K562 treated with DMSO at 1 percent for 24 hours (cell line): ENCODE results near the gene S1PR5. TPM values are rescaled to one million over a fixed set of nuclear protein-coding genes. Genes with fewer than 3 reads are reported as not detected.

ENCODE experiments used
- total RNA-seq: library from RNA; unstranded; fragments of 300-600 nt; gene quantifications from 2 replicates; pipeline ENCODE4 v1.2.3, GENCODE V29; 2022; ENCODE audit warnings: low read depth; ENCODE audit not compliant: insufficient read depth

S1PR5 gene, protein sequence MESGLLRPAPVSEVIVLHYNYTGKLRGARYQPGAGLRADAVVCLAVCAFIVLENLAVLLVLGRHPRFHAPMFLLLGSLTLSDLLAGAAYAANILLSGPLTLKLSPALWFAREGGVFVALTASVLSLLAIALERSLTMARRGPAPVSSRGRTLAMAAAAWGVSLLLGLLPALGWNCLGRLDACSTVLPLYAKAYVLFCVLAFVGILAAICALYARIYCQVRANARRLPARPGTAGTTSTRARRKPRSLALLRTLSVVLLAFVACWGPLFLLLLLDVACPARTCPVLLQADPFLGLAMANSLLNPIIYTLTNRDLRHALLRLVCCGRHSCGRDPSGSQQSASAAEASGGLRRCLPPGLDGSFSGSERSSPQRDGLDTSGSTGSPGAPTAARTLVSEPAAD
- total RNA-seq = 0.29 and 0.52 TPM in 2 replicates

GRCh38 chr19:10517361-10517759 lies at the start of gene S1PR5:
Gene S1PR5, minus strand, starts transcription at chr19:10517447. Its CDS starts 2,436 bp downstream, at chr19:10515011.

DNA sequence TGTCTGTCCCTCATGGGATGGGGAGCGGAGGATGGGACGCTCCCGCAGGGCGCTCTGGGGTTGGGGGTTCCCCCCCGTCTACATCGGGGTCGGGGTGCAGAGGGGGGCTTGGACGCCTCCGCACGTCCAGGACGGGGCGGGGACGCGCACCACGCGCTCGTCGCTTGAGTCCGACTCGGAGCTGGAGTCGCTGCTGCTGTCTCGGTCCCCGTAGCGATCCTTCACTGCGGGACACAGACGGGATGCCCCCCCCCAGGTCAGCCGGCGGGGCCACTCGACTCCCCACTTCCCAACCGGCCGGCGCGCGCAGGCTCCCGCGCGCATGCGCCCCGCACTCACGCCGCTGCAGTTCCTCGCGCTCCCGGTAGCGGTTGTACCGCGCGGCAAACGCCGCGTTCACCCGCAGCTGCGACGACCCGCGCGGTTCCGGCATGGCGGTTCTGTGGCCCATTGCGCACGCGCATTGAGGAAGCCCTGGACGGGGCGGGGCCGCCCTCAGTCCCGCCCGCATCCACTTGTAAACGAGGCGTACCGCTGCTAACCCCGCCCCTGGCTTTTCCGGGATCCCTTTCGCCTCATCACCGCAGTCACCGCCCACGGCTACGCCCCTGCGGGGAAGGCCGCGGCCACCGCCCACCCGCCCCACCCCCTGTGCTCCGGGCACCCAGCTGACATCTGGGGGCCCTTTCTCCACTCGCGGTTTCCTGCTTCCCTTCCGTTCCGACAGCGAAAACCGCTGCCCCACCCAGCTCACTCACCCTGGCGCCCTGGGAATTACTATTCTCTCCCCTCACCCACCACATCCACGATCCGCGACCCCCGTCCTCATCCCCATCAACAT lies 48.5 kb upstream of the S1PR5 start, which contains the start of gene KRI1:
TSS of gene KRI1 (minus strand) at position 444 of the 841 bp plus-strand sequence. CDS start at position 433, 11 bp downstream.

GRCh38 chr19:10543420-10544241 lies 26.4 kb upstream of the S1PR5 start, which contains the start of gene ATG4D:
Gene ATG4D, plus strand, starts transcription at chr19:10543904. Its CDS starts 187 bp downstream, at chr19:10544091.

GRCh38 chr19:10503002-10503789 lies 14.1 kb downstream of the S1PR5 start, which contains the start of gene KEAP1:
Gene KEAP1, minus strand, starts transcription at chr19:10503356. Its CDS starts 3,323 bp downstream, at chr19:10500033.

Other genes starting within 250 kb of the S1PR5 start
- 174 and 177 TPM in 2 replicates for gene ICAM1, start 246.3 kb downstream of the S1PR5 start, total RNA-seq
- 107 and 108 TPM in 2 replicates for gene ICAM4, start 230.5 kb downstream of the S1PR5 start, total RNA-seq
- 28.4 and 31.1 TPM in 2 replicates for gene ICAM5, start 227.5 kb downstream of the S1PR5 start, total RNA-seq
- gene ZGLP1, start 207.6 kb downstream of the S1PR5 start, total RNA-seq = 5.2 and 5.9 TPM in 2 replicates
- 44.7 and 46.0 TPM in 2 replicates for gene FDX2, start 201.4 kb downstream of the S1PR5 start, total RNA-seq
- gene RAVER1, start 183.9 kb downstream of the S1PR5 start, total RNA-seq = 86.7 and 87.5 TPM in 2 replicates
- gene ICAM3, start 177.8 kb downstream of the S1PR5 start, total RNA-seq = 7.8 and 11.4 TPM in 2 replicates
- 147 and 169 TPM in 2 replicates for gene TYK2, start 136.9 kb downstream of the S1PR5 start, total RNA-seq
- 291 and 297 TPM in 2 replicates for gene CDC37, start 113.9 kb downstream of the S1PR5 start, total RNA-seq
- 18.6 and 20.1 TPM in 2 replicates for gene PDE4A, start 96.9 kb downstream of the S1PR5 start, total RNA-seq
- 94.3 and 110 TPM in 2 replicates for gene KEAP1, start 14.1 kb downstream of the S1PR5 start, total RNA-seq
- 75.1 and 87.3 TPM in 2 replicates for gene ATG4D, start 26.5 kb upstream of the S1PR5 start, total RNA-seq
- 34.0 and 37.5 TPM in 2 replicates for gene KRI1, start 48.6 kb upstream of the S1PR5 start, total RNA-seq
- 44.8 and 45.6 TPM in 2 replicates for gene CDKN2D, start 51.5 kb upstream of the S1PR5 start, total RNA-seq
- 0.61 TPM in 1 of 2 replicates, not detected in the other for gene AP1M2, start 69.9 kb upstream of the S1PR5 start, total RNA-seq
- gene SLC44A2, start 108.1 kb upstream of the S1PR5 start, total RNA-seq = 38.4 and 39.9 TPM in 2 replicates
- gene ILF3, start 136.9 kb upstream of the S1PR5 start, total RNA-seq = 224 and 229 TPM in 2 replicates
- gene QTRT1, start 184.0 kb upstream of the S1PR5 start, total RNA-seq = 17.8 and 19.6 TPM in 2 replicates
- 273 and 282 TPM in 2 replicates for gene DNM2, start 200.6 kb upstream of the S1PR5 start, total RNA-seq